HEK293 (cell line): ENCODE measurements around the gene VASN.
A peak's percentile ranks its signal among the peaks of the same experiment; 100 is the strongest.
"Not testable (repeated sequence)": the region's sequence is repeated elsewhere in the genome, so short reads cannot be mapped to it uniquely, and the experiment has no call there.

Source experiments
- CTCF ChIA-PET: fragments of 350-600 bp; formaldehyde crosslinking; extraction: SDS; loops from one replicate; lab custom pipeline; 2021; ENCODE audit warnings: antibody characterized with exemption; lab: Yijun Ruan, JAX
- POLR2A ChIA-PET: fragments of 300-600 bp; formaldehyde crosslinking; extraction: SDS; loops from one replicate; lab custom pipeline; 2020; ENCODE audit warnings: antibody characterized with exemption, inconsistent platforms; lab: Yijun Ruan, JAX
- H3K27ac ChIP-seq: fragments of 200-500 bp; sonication (Bioruptor generic); 2 replicates; pipeline ENCODE4 v1.5.1; 2014; ENCODE audit warnings: low read depth, low read length, control low read depth, inconsistent platforms; ENCODE audit errors: extremely low read depth
- H3K36me3 ChIP-seq, 2 experiments: fragments of 200-500 bp in 1 of 2; sonication (Bioruptor generic) in 1 of 2; 1 replicate in 1 of 2; 2 replicates in 1 of 2; pipeline ENCODE4 v1.5.1; 2014 to 2017; ENCODE audit warnings: inconsistent platforms in 2 of 2, low read length in 2 of 2; ENCODE audit not compliant: control insufficient read depth in 2 of 2, insufficient read depth in 1 of 2
- H3K4me1 ChIP-seq: fragments of 200-500 bp; sonication (Bioruptor generic); 2 replicates; pipeline ENCODE4 v1.5.1; 2014; ENCODE audit warnings: mild to moderate bottlenecking, low read length, inconsistent platforms; ENCODE audit not compliant: control insufficient read depth, insufficient read depth
- H3K4me3 ChIP-seq: 2 replicates; pipeline ENCODE4 v1.5.1; 2011; ENCODE audit warnings: low read depth, mild to moderate bottlenecking, control low read depth, low read length, moderate library complexity
- H3K9me3 ChIP-seq: fragments of 200-500 bp; sonication (Bioruptor generic); 2 replicates; pipeline ENCODE4 v1.5.1; 2014; ENCODE audit warnings: low read depth, low read length, inconsistent platforms; ENCODE audit not compliant: control insufficient read depth, insufficient read depth
- GLI2 ChIP-seq: fragments of 450-650 bp; formaldehyde crosslinking; IDR thresholded peaks from 2 replicates; pipeline ENCODE4; 2017; ENCODE audit warnings: missing biosample characterization, missing genetic modification characterization, low read depth, borderline replicate concordance
- HOXA7 ChIP-seq: sonication (generic); formaldehyde crosslinking; IDR thresholded peaks from 2 replicates; pipeline ENCODE4 v1.8.1; 2022; ENCODE audit warnings: missing genetic modification reagents, borderline replicate concordance
- IKZF3 ChIP-seq: fragments of 450-650 bp; IDR thresholded peaks from 2 replicates; pipeline ENCODE4 v1.5.0; 2018; ENCODE audit warnings: missing biosample characterization, mild to moderate bottlenecking, missing genetic modification characterization, moderate library complexity
- KLF7 ChIP-seq: fragments of 450-650 bp; formaldehyde crosslinking; IDR thresholded peaks from 2 replicates; pipeline ENCODE4 v1.5.1; 2016; ENCODE audit warnings: missing biosample characterization, missing genetic modification characterization, borderline replicate concordance
- KLF9 ChIP-seq: fragments of 450-650 bp; formaldehyde crosslinking; IDR thresholded peaks from 2 replicates; pipeline ENCODE4 v1.5.1; 2016; ENCODE audit warnings: missing biosample characterization, missing genetic modification characterization, low read depth
- SP7 ChIP-seq: fragments of 450-650 bp; formaldehyde crosslinking; IDR thresholded peaks from 2 replicates; pipeline ENCODE4 v1.5.1; 2016; ENCODE audit warnings: missing biosample characterization, missing genetic modification characterization
- ZFP37 ChIP-seq: fragments of 450-650 bp; formaldehyde crosslinking; IDR thresholded peaks from 2 replicates; pipeline ENCODE4 v1.5.1; 2016; ENCODE audit warnings: missing biosample characterization, missing genetic modification characterization
- ZFP41 ChIP-seq: fragments of 450-650 bp; formaldehyde crosslinking; IDR thresholded peaks from 2 replicates; pipeline ENCODE4 v1.5.1; 2016; ENCODE audit warnings: missing biosample characterization, missing genetic modification characterization, borderline replicate concordance
- ZNF10 ChIP-seq: fragments of 450-650 bp; formaldehyde crosslinking; IDR thresholded peaks from 2 replicates; pipeline ENCODE4 v1.5.1; 2017; ENCODE audit warnings: missing biosample characterization, missing genetic modification characterization
- ZNF16 ChIP-seq: fragments of 450-650 bp; formaldehyde crosslinking; IDR thresholded peaks from 2 replicates; pipeline ENCODE4 v1.5.1; 2016; ENCODE audit warnings: low read depth, missing biosample characterization, missing genetic modification characterization
- ZNF169 ChIP-seq: fragments of 450-650 bp; formaldehyde crosslinking; IDR thresholded peaks from 2 replicates; pipeline ENCODE4 v1.5.1; 2016; ENCODE audit warnings: missing biosample characterization, missing genetic modification characterization
- ZNF26 ChIP-seq: fragments of 450-650 bp; formaldehyde crosslinking; IDR thresholded peaks from 2 replicates; pipeline ENCODE4 v1.5.1; 2016; ENCODE audit warnings: missing biosample characterization, missing genetic modification characterization
- ZNF292 ChIP-seq: fragments of 450-650 bp; formaldehyde crosslinking; IDR thresholded peaks from 2 replicates; pipeline ENCODE4 v1.5.1; 2016; ENCODE audit warnings: low read depth, missing biosample characterization, missing genetic modification characterization, borderline replicate concordance
- ZNF366 ChIP-seq: fragments of 450-650 bp; formaldehyde crosslinking; conservative IDR thresholded peaks from 2 replicates; pipeline ENCODE4 v1.5.1; 2016; ENCODE audit warnings: missing biosample characterization, missing genetic modification characterization
- ZNF37A ChIP-seq: fragments of 450-650 bp; IDR thresholded peaks from 2 replicates; pipeline ENCODE4 v1.5.1; 2018; ENCODE audit warnings: missing biosample characterization, missing genetic modification characterization
- ZNF544 ChIP-seq: fragments of 450-650 bp; formaldehyde crosslinking; IDR thresholded peaks from 2 replicates; pipeline ENCODE4 v1.5.0; 2017; ENCODE audit warnings: missing biosample characterization, missing genetic modification characterization
- ZNF585B ChIP-seq: fragments of 450-650 bp; formaldehyde crosslinking; IDR thresholded peaks from 2 replicates; pipeline ENCODE4 v1.5.1; 2016; ENCODE audit warnings: missing biosample characterization, missing genetic modification characterization
- ZNF626 ChIP-seq: fragments of 450-650 bp; sonication (Bioruptor Pico); formaldehyde crosslinking; IDR thresholded peaks from 2 replicates; pipeline ENCODE4 v1.5.1; 2018; ENCODE audit warnings: missing biosample characterization, missing genetic modification characterization, inconsistent platforms
- ZNF747 ChIP-seq: fragments of 450-650 bp; formaldehyde crosslinking; IDR thresholded peaks from 2 replicates; pipeline ENCODE4 v1.5.1; 2016; ENCODE audit warnings: missing biosample characterization, missing genetic modification characterization
- ZSCAN16 ChIP-seq: fragments of 450-650 bp; formaldehyde crosslinking; IDR thresholded peaks from 2 replicates; pipeline ENCODE4 v1.5.1; 2016; ENCODE audit warnings: missing biosample characterization, missing genetic modification characterization

Gene VASN

GRCh38 chr16:4341250-4341649, 30.4 kb upstream of the VASN start:
- peaks cover 0 to 38% of the 10 kb centered on the region in 2 experiments; a peak in 2 of 3 replicates for H3K36me3 ChIP-seq
- POLR2A ChIA-PET = interaction anchor here (0.6 kb wide), 1 partner anchor 39 kb away, joined by 4 read pairs; no protein-coding TSS in a partner anchor

GRCh38 chr16:4342866-4343744, 28.5 kb upstream of the VASN start:
- H3K9me3 ChIP-seq = no peaks in the 10 kb centered on the region
- peaks cover 0 to 36% of the 10 kb centered on the region in 2 experiments; a peak in 2 of 3 replicates for H3K36me3 ChIP-seq
- peaks cover 9% of the 10 kb centered on the region for H3K4me1 ChIP-seq
- ChIA-PET POLR2A (interaction anchor here (0.6 kb wide), 1 partner anchor 37 kb away, joined by 6 read pairs; no protein-coding TSS in a partner anchor), CTCF (interaction anchor here (2.9 kb wide), 1 partner anchor 60 kb away, joined by 22 read pairs; no protein-coding TSS in a partner anchor)
- no peak overlapping the region for H3K4me3 ChIP-seq
- H3K27ac ChIP-seq = no peak overlapping the region
- TF ChIP-seq ZSCAN16 = no peak
- no peak for TF ChIP-seq KLF9 (tag by site-specific recombination)
- TF ChIP-seq HOXA7 = no peak
- no peak for TF ChIP-seq GLI2 (tag by site-specific recombination)
- no peak for TF ChIP-seq ZNF747 (tag by site-specific recombination)
- TF ChIP-seq ZNF585B (tag by site-specific recombination) = no peak
- TF ChIP-seq ZNF16 (tag by site-specific recombination) = no peak
- TF ChIP-seq ZFP41 = no peak
- no peak for TF ChIP-seq ZNF544 (tag by site-specific recombination)
- no peak for TF ChIP-seq ZNF26 (tag by site-specific recombination)
- no peak for TF ChIP-seq ZNF292 (tag by site-specific recombination)

More at GRCh38 chr16:4341250-4341649, 30.4 kb upstream of the VASN start:
- CTCF ChIA-PET = interaction anchor here (0.6 to 2.9 kb wide), 3 partner anchors 17 to 62 kb away, joined by 3 to 22 read pairs (median 4); no protein-coding TSS in a partner anchor
- H3K4me3 ChIP-seq = no peak overlapping the region
- 0 out of 2 replicates have a peak overlapping the region, but pooled peaks have one; percentile 24 for H3K27ac ChIP-seq
- peaks cover 7% of the 10 kb centered on the region for H3K4me1 ChIP-seq
- no peaks in the 10 kb centered on the region for H3K9me3 ChIP-seq
- TF ChIP-seq ZFP37 = no peak

- H3K4me1 ChIP-seq, H3K27ac ChIP-seq, CTCF ChIA-PET, H3K4me3 ChIP-seq, POLR2A ChIA-PET, H3K9me3 ChIP-seq: not testable (repeated sequence)
- H3K36me3 ChIP-seq = peaks cover 0 to 36% of the 10 kb centered on the region in 2 experiments; a peak in 2 of 3 replicates
Observed at GRCh38 chr16:4344300-4344982, 27.2 kb upstream of the VASN start.

- Histone ChIP-seq H3K4me3 (no peak overlapping the region), H3K27ac (no peak overlapping the region), H3K9me3 (no peaks in the 10 kb centered on the region), H3K4me1 (peaks cover 11% of the 10 kb centered on the region), H3K36me3 (peaks cover 0 to 35% of the 10 kb centered on the region in 2 experiments; a peak in 2 of 3 replicates)
- CTCF ChIA-PET = interaction anchor here (0.5 to 2.3 kb wide), 3 partner anchors 56 to 75 kb away, joined by 3 to 14 read pairs (median 3); no protein-coding TSS in a partner anchor
- POLR2A ChIA-PET = interaction anchor here (1.4 kb wide), 1 partner anchor 91 kb away, joined by 3 read pairs; no protein-coding TSS in a partner anchor
- TF ChIP-seq ZNF37A (no peak), ZNF16 (tag by site-specific recombination) (no peak), ZNF169 (tag by site-specific recombination) (no peak), ZNF10 (tag by site-specific recombination) (no peak), ZNF366 (tag by site-specific recombination) (peak; percentile 64), ZNF626 (tag by site-specific recombination) (no peak), KLF7 (tag by site-specific recombination) (no peak), IKZF3 (peak; percentile 64), ZNF26 (tag by site-specific recombination) (no peak), SP7 (tag by site-specific recombination) (no peak)
Observed at GRCh38 chr16:4344983-4345835, 26.4 kb upstream of the VASN start.
